Esophagus (tissue), 2 donors: ENCODE data around the gene AFF4. TPM values are rescaled to one million over a fixed set of nuclear protein-coding genes. Genes with fewer than 3 reads are reported as not detected.

ENCODE experiments used
- H3K27ac ChIP-seq, 2 donors: one replicate each; pipeline ENCODE4 v1.5.1; 2013; ENCODE audit warnings: low read depth in 2 of 2, mild to moderate bottlenecking in 2 of 2, inconsistent platforms in 1 of 2, low read length in 1 of 2, moderate library complexity in 1 of 2
- H3K27me3 ChIP-seq, 2 donors: one replicate each; pipeline ENCODE4 v1.6.1; 2013; ENCODE audit warnings: low read length in 2 of 2, control low read depth in 1 of 2, mild to moderate bottlenecking in 1 of 2; ENCODE audit not compliant: insufficient read depth in 2 of 2, control insufficient read depth in 1 of 2
- H3K36me3 ChIP-seq, 2 donors: one replicate each; pipeline ENCODE4 v1.6.1; 2013; ENCODE audit warnings: low read length in 1 of 2; ENCODE audit not compliant: control insufficient read depth in 2 of 2, insufficient read depth in 2 of 2
- H3K4me1 ChIP-seq, 2 donors: one replicate each; pipeline ENCODE4 v1.6.1; 2013; ENCODE audit warnings: low read length in 1 of 2; ENCODE audit not compliant: control insufficient read depth in 2 of 2, insufficient read depth in 2 of 2
- H3K4me3 ChIP-seq, 2 donors: one replicate each; pipeline ENCODE4 v1.5.1; 2013; ENCODE audit warnings: low read length in 2 of 2, mild to moderate bottlenecking in 2 of 2, low read depth in 1 of 2, moderate library complexity in 1 of 2
- H3K9me3 ChIP-seq, 2 donors: one replicate each; pipeline ENCODE4 v1.6.1; 2013; ENCODE audit warnings: mild to moderate bottlenecking in 2 of 2, low read depth in 1 of 2, low read length in 1 of 2, moderate library complexity in 1 of 2; ENCODE audit not compliant: control insufficient read depth in 2 of 2, insufficient read depth in 1 of 2
- WGBS, 2 donors: extraction: QIAGEN DNeasy Blood & Tissue Kit; methylation state at CpG; one replicate each; pipeline ENCODE4 v1.1.7; 2013; 5-methylcytosine and 5-hydroxymethylcytosine counted together
- polyA plus RNA-seq, 2 donors: library from polyadenylated mRNA; stranded (reverse); fragments of 200-250 nt; gene quantifications; one replicate each; pipeline ENCODE4 v1.2.3, GENCODE V29; 2013
- donor health status: healthy with polysubstance abuse.
- donor health status: Bipolar disorder and iron deficiency.

AFF4 gene
- polyA plus RNA-seq, 2 donors: 10.4 to 12.6 TPM

GRCh38 chr5:132850066-132850465 lies 113.4 kb downstream of the AFF4 start:
- Histone ChIP-seq H3K4me3 (no peak overlapping the region), H3K4me1 (no peaks in the 10 kb centered on the region), H3K27ac (no peak overlapping the region), H3K9me3 (no peaks in the 10 kb centered on the region), H3K36me3 (no peaks in the 10 kb centered on the region), H3K27me3 (no peaks in the 10 kb centered on the region)
- 72 to 84% methylated on average over 2 of the region's 2 CpGs for WGBS, 2 donors

- Histone ChIP-seq H3K27ac (no peak overlapping the region), H3K4me1 (no peaks in the 10 kb centered on the region), H3K27me3 (no peaks in the 10 kb centered on the region), H3K36me3 (no peaks in the 10 kb centered on the region), H3K4me3 (no peak overlapping the region), H3K9me3 (no peaks in the 10 kb centered on the region)
- 53 to 61% methylated on average over 1 of the region's 1 CpG for WGBS, 2 donors
Measured at GRCh38 chr5:132849347-132849746, 114.1 kb downstream of the AFF4 start.

DNA sequence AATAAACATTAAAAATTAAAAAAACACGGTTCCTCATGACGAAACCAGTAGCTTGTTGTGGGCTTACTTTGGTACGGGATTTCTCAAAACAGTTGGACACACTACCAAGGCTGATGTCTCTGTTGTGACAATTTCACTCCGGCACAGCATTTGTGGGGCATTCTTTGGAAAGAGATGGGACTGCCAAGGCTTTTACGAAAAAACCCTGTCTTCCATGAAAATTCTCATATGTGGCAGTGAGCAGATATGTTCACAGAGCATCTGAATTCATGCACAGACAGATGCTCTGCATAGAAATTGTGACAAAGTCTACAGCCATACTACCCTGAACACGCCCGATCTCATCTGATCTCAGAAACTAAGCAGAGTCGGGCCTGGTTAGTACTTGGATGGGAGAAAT lies 115.2 kb downstream of the AFF4 start:
- no peaks in the 10 kb centered on the region for H3K9me3 ChIP-seq
- no peaks in the 10 kb centered on the region for H3K27me3 ChIP-seq
- no peak overlapping the region for H3K4me3 ChIP-seq
- no peaks in the 10 kb centered on the region for H3K4me1 ChIP-seq
- WGBS, 2 donors: 91 to 94% methylated on average over 8 of the region's 8 CpGs
- H3K36me3 ChIP-seq: no peaks in the 10 kb centered on the region
- H3K27ac ChIP-seq: no peak overlapping the region

DNA sequence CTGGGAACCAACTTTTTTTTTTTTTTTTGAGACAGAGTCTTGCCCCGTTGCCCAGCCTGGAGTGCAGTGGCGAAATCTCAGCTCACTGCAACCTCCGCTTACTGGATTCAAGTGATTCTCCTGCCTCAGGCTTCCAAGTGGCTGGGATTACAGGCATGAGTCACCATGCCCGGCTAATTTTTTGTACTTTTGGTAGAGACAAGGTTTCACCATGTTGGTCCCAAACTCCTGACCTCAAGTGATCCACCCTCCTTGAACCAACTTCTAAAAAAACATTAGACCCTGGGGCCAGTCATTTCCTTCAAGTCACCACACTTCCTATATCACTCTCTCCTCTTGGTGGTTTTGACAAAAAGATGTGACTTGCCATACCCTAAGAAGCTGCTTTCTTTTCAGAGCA lies 122.1 kb downstream of the AFF4 start:
- no peak overlapping the region for H3K27ac ChIP-seq
- H3K27me3 ChIP-seq: no peaks in the 10 kb centered on the region
- no peak overlapping the region for H3K4me3 ChIP-seq
- H3K9me3 ChIP-seq: no peaks in the 10 kb centered on the region
- WGBS, 2 donors: 60 to 86% methylated on average over 4 of the region's 4 CpGs
- peaks cover 0 to 6% of the 10 kb centered on the region in 2 donors for H3K4me1 ChIP-seq
- no peaks in the 10 kb centered on the region for H3K36me3 ChIP-seq

GRCh38 chr5:132840896-132841295 lies 122.5 kb downstream of the AFF4 start:
- H3K9me3 ChIP-seq: no peaks in the 10 kb centered on the region

GRCh38 chr5:132840313-132840712 lies 123.1 kb downstream of the AFF4 start:
- WGBS, 2 donors: 56 to 65% methylated on average over 3 of the region's 3 CpGs
- H3K4me1 ChIP-seq: peaks cover 0 to 6% of the 10 kb centered on the region in 2 donors
- H3K27me3 ChIP-seq: no peaks in the 10 kb centered on the region
- H3K9me3 ChIP-seq: no peaks in the 10 kb centered on the region
- H3K36me3 ChIP-seq: no peaks in the 10 kb centered on the region
- H3K4me3 ChIP-seq: no peak overlapping the region
- H3K27ac ChIP-seq: peak overlapping the region; percentile 73 to 93

More at GRCh38 chr5:132840896-132841295, 122.5 kb downstream of the AFF4 start:
- H3K27ac ChIP-seq: peak overlapping the region; percentile 73 to 93
- H3K27me3 ChIP-seq: no peaks in the 10 kb centered on the region
- H3K4me1 ChIP-seq: peaks cover 0 to 6% of the 10 kb centered on the region in 2 donors
- no peaks in the 10 kb centered on the region for H3K36me3 ChIP-seq
- WGBS, 2 donors: 54 to 63% methylated on average over 1 of the region's 1 CpG
- no peak overlapping the region for H3K4me3 ChIP-seq

- Histone ChIP-seq H3K27me3 (no peaks in the 10 kb centered on the region), H3K27ac (peak overlapping the region; percentile 73 to 93), H3K36me3 (no peaks in the 10 kb centered on the region), H3K4me3 (no peak overlapping the region), H3K9me3 (no peaks in the 10 kb centered on the region), H3K4me1 (peaks cover 0 to 6% of the 10 kb centered on the region in 2 donors)
- 42 to 56% methylated on average over 8 of the region's 8 CpGs for WGBS, 2 donors
Measured at GRCh38 chr5:132839426-132840301, 123.8 kb downstream of the AFF4 start.

GRCh38 chr5:132838516-132839282 lies 124.7 kb downstream of the AFF4 start:
- peak overlapping the region in 1 of 2 donors; percentile 73 for H3K27ac ChIP-seq
- WGBS, 2 donors: 55 to 87% methylated on average over 3 of the region's 3 CpGs

DNA sequence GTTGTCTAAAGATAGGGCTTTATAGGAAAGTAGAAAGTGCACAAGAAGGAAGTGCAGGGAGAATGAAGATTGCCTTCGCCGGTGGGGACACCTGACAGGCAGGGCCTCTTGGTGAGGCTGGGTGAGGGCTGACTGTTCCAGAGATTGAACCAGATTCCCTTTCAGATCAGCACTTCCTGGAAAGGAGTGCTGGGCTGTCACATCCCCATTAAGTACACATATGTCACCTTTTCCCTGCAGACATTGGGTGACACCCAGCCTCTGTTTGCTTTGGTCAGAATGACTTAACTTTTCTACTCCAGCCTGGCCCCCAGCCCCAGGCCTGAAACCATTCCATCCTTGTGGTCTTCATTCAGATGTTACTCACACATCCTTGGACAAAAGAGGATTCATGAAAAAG lies 125.6 kb downstream of the AFF4 start:
- whole genome bisulfite sequencing, 2 donors: 59 to 72% methylated on average over 2 of the region's 2 CpGs
- Histone ChIP-seq H3K27me3 (no peaks in the 10 kb centered on the region), H3K4me1 (peaks cover 0 to 6% of the 10 kb centered on the region in 2 donors), H3K9me3 (no peaks in the 10 kb centered on the region), H3K4me3 (no peak overlapping the region), H3K36me3 (no peaks in the 10 kb centered on the region), H3K27ac (no peak overlapping the region)

More at GRCh38 chr5:132838516-132839282, 124.7 kb downstream of the AFF4 start:
- Histone ChIP-seq H3K4me3 (no peak overlapping the region), H3K36me3 (no peaks in the 10 kb centered on the region), H3K9me3 (no peaks in the 10 kb centered on the region), H3K4me1 (peaks cover 0 to 6% of the 10 kb centered on the region in 2 donors), H3K27me3 (no peaks in the 10 kb centered on the region)
